ENCODE measurements around the gene NMNAT1.

DNA sequence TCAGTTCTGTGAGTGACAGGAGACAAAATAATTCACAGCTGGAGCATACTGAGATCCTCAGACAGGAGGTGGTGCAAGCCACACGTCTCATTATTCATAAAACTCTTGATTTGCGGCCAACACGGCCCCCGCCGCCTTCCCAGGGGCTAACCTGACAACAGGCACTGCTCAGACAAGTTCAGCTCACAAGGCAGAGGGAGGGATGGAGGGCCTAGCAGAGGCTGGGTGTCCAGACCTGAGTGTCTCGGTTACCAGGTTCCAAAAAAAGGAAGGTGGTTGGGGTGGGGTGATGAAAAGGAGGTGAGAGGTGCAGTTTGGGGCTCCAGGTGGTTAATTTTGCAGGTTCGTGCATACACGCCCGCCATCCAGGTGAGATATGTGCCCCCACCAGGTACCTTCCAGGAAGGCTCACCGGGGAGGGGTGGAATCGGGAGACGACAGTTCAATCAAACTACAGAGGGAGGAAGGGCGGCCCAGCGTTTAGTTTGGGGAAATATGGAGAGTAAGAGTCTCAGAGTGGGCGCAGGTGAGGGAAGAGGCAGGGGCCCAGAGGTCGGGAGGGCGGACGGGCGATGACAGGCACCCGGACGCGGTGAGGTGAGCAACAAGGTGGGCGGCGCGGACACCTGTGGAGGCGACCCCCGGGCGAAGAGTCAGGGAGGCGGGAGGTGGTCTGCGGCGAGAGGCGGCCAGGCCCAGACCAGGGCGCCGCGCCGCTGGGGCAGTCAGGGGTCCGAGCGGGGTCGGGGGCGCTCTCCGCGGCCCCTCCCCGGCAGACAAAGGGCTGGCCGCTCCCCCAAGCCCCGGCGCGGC, 33.8 kb upstream of the NMNAT1 start:
- TF ChIP-seq POLR2A (IDR thresholded peaks at IDR 0.05) (no peak), POLR2AphosphoS5 (IDR thresholded peaks at IDR 0.05; ENCODE audit: insufficient read depth in 1 of 2, low read depth in 1 of 2) (peak in 1 of 2 donors; percentile 21)
- TF ChIP-seq, protein P1, sequence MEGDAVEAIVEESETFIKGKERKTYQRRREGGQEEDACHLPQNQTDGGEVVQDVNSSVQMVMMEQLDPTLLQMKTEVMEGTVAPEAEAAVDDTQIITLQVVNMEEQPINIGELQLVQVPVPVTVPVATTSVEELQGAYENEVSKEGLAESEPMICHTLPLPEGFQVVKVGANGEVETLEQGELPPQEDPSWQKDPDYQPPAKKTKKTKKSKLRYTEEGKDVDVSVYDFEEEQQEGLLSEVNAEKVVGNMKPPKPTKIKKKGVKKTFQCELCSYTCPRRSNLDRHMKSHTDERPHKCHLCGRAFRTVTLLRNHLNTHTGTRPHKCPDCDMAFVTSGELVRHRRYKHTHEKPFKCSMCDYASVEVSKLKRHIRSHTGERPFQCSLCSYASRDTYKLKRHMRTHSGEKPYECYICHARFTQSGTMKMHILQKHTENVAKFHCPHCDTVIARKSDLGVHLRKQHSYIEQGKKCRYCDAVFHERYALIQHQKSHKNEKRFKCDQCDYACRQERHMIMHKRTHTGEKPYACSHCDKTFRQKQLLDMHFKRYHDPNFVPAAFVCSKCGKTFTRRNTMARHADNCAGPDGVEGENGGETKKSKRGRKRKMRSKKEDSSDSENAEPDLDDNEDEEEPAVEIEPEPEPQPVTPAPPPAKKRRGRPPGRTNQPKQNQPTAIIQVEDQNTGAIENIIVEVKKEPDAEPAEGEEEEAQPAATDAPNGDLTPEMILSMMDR (IDR thresholded peaks at IDR 0.05), result no peak

All from vagina (tissue), 2 donors.